Astrocyte (in vitro differentiated cells and primary cell): ENCODE data around the gene UGCG. TPM values are rescaled to one million over a fixed set of nuclear protein-coding genes. Genes with fewer than 3 reads are reported as not detected.

Source experiments
- DNase-seq: peaks from one replicate; pipeline ENCODE4 v3.0.0-alpha.2; 2010; ENCODE audit warnings: low read depth
- FAIRE-seq: peaks from 2 replicates; lab custom pipeline; 2011; peaks lifted over from hg19 to GRCh38; lab: Jason Lieb, UNC
- H2AFZ ChIP-seq: 2 replicates; pipeline ENCODE4 v1.6.0; 2012; ENCODE audit warnings: low read depth, low read length, inconsistent platforms
- H3K27ac ChIP-seq: 2 replicates; pipeline ENCODE4 v1.5.1; 2011; ENCODE audit warnings: low read depth, low read length, inconsistent platforms
- H3K27me3 ChIP-seq: 2 replicates; pipeline ENCODE4 v1.6.0; 2011; ENCODE audit warnings: low read length, inconsistent platforms; ENCODE audit not compliant: insufficient read depth
- H3K36me3 ChIP-seq: 2 replicates; pipeline ENCODE4 v1.5.1; 2011; ENCODE audit warnings: low read length, inconsistent platforms; ENCODE audit not compliant: insufficient read depth
- H3K4me1 ChIP-seq: 2 replicates; pipeline ENCODE4 v1.5.1; 2011; ENCODE audit warnings: low read length, inconsistent platforms; ENCODE audit not compliant: insufficient read depth
- H3K4me2 ChIP-seq: 2 replicates; pipeline ENCODE4 v1.6.0; 2012; ENCODE audit warnings: low read length, inconsistent platforms
- H3K4me3 ChIP-seq: 2 replicates; pipeline ENCODE4 v1.5.1; 2011; ENCODE audit warnings: low read depth, mild to moderate bottlenecking, low read length, inconsistent platforms; ENCODE audit not compliant: insufficient read depth
- H3K79me2 ChIP-seq: 2 replicates; pipeline ENCODE4 v1.6.0; 2012; ENCODE audit warnings: mild to moderate bottlenecking, low read length, inconsistent platforms; ENCODE audit not compliant: insufficient read depth
- H3K9ac ChIP-seq: 2 replicates; pipeline ENCODE4 v1.6.0; 2012; ENCODE audit warnings: mild to moderate bottlenecking, low read length, inconsistent platforms
- H3K9me3 ChIP-seq: 2 replicates; pipeline ENCODE4 v1.5.1; 2012; ENCODE audit warnings: low read depth, mild to moderate bottlenecking, low read length, inconsistent platforms; ENCODE audit not compliant: insufficient read depth
- H4K20me1 ChIP-seq: 2 replicates; pipeline ENCODE4 v1.6.0; 2012; ENCODE audit warnings: low read length, inconsistent platforms; ENCODE audit not compliant: insufficient read depth
- H3K27ac Mint-ChIP-seq: one replicate; pipeline ENCODE4 v1.8.0; 2021; ENCODE audit warnings: mild to moderate bottlenecking, mixed read lengths; ENCODE audit not compliant: unreplicated experiment
- H3K27me3 Mint-ChIP-seq: one replicate; pipeline ENCODE4 v1.8.0; 2021; ENCODE audit warnings: low read depth, mixed read lengths; ENCODE audit not compliant: unreplicated experiment
- H3K36me3 Mint-ChIP-seq: one replicate; pipeline ENCODE4 v1.8.0; 2021; ENCODE audit warnings: low read depth, mixed read lengths; ENCODE audit not compliant: unreplicated experiment
- H3K4me1 Mint-ChIP-seq: one replicate; pipeline ENCODE4 v1.8.0; 2021; ENCODE audit warnings: low read depth, mixed read lengths; ENCODE audit not compliant: unreplicated experiment
- H3K4me3 Mint-ChIP-seq: one replicate; pipeline ENCODE4 v1.8.0; 2021; ENCODE audit warnings: mild to moderate bottlenecking, moderate library complexity, mixed read lengths; ENCODE audit not compliant: unreplicated experiment
- H3K9me3 Mint-ChIP-seq: one replicate; pipeline ENCODE4 v1.8.0; 2021; ENCODE audit warnings: mild to moderate bottlenecking, mixed read lengths; ENCODE audit not compliant: unreplicated experiment
- CTCF ChIP-seq: IDR thresholded peaks from 2 replicates; pipeline ENCODE4 v1.5.1; 2011; ENCODE audit warnings: low read depth, mild to moderate bottlenecking, inconsistent platforms, low read length, moderate library complexity; ENCODE audit not compliant: insufficient read depth
- EZH2 ChIP-seq: IDR thresholded peaks from 2 replicates; pipeline ENCODE4 v1.6.1; 2012; ENCODE audit warnings: mild to moderate bottlenecking, low read length, inconsistent platforms; ENCODE audit not compliant: insufficient read depth
- total RNA-seq: library from RNA; stranded (reverse); gene quantifications from 2 replicates; pipeline ENCODE4 v1.2.1, GENCODE V29; 2021

The UGCG gene
- total RNA-seq, 1 donor from 2014 or later: 166 TPM

GRCh38 chr9:111928359-111928720 is 31.7 kb downstream of the UGCG start:
- Histone ChIP-seq H3K4me3 (no peak overlapping the region), H3K9ac (no peak overlapping the region), H3K27me3 (no peaks in the 10 kb centered on the region), H3K4me1 (peaks cover 15% of the 10 kb centered on the region), H3K36me3 (peaks cover 41% of the 10 kb centered on the region), H3K27ac (peak overlapping the region; percentile 21), H3K4me2 (no peak overlapping the region), H4K20me1 (no peaks in the 10 kb centered on the region), H2AFZ (no peak overlapping the region), H3K79me2 (peaks cover 33% of the 10 kb centered on the region), H3K9me3 (no peaks in the 10 kb centered on the region)
- peak; percentile 64 for FAIRE-seq
- Mint-ChIP-seq H3K27me3 (no peaks in the 10 kb centered on the region), H3K4me3 (no peak overlapping the region), H3K9me3 (no peaks in the 10 kb centered on the region), H3K27ac (peak overlapping the region; percentile 77), H3K36me3 (peaks cover 21% of the 10 kb centered on the region), H3K4me1 (peaks cover 37% of the 10 kb centered on the region)
- peak; percentile 73 for DNase-seq
- TF ChIP-seq EZH2: no peak
- no peak for TF ChIP-seq CTCF

- Histone ChIP-seq H3K4me3 (no peak overlapping the region), H3K36me3 (peaks cover 42% of the 10 kb centered on the region), H3K27ac (no peak overlapping the region), H2AFZ (no peak overlapping the region), H3K9ac (no peak overlapping the region), H4K20me1 (no peaks in the 10 kb centered on the region), H3K27me3 (no peaks in the 10 kb centered on the region), H3K4me1 (peaks cover 9% of the 10 kb centered on the region), H3K79me2 (no peaks in the 10 kb centered on the region), H3K4me2 (no peak overlapping the region), H3K9me3 (no peaks in the 10 kb centered on the region)
- FAIRE-seq (no peak), DNase-seq (no peak)
- H3K4me3 Mint-ChIP-seq: no peak overlapping the region
- peaks cover 34% of the 10 kb centered on the region for H3K36me3 Mint-ChIP-seq
- peak overlapping the region; percentile 31 for H3K27ac Mint-ChIP-seq
- H3K9me3 Mint-ChIP-seq: no peaks in the 10 kb centered on the region
- H3K4me1 Mint-ChIP-seq: peaks cover 42% of the 10 kb centered on the region
- no peaks in the 10 kb centered on the region for H3K27me3 Mint-ChIP-seq
- TF ChIP-seq CTCF (no peak), EZH2 (no peak)
These were observed 38.1 kb downstream of the UGCG start for GRCh38 chr9:111934747-111935146.

DNA sequence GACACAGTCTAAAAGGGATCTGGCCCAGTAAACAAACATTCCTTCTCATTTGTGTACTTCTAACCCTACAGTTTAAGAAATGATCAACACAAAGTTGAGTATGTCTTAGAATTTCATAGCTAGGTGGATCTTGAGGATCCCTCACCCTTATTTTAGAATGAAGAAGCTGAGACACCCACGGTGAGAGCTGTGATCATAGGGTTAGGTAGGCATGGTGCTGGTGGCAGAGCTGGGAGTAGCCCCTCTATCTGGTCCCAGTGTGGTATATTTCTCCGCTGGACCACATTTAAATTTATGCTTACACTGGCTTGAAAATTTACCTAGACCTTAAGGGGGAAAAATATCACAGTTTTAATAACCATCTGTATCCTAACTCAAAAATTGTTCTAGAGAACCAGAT is 39.8 kb downstream of the UGCG start:
- no peak overlapping the region for H3K4me2 ChIP-seq
- H3K9ac ChIP-seq: no peak overlapping the region
- no peak for TF ChIP-seq EZH2
- no peak for TF ChIP-seq CTCF
- FAIRE-seq: no peak
- no peaks in the 10 kb centered on the region for H3K9me3 ChIP-seq
- no peak overlapping the region for H3K4me3 ChIP-seq
- H4K20me1 ChIP-seq: no peaks in the 10 kb centered on the region
- no peak for DNase-seq
- no peaks in the 10 kb centered on the region for H3K79me2 ChIP-seq
- peak overlapping the region; percentile 21 for H3K27ac Mint-ChIP-seq
- peaks cover 32% of the 10 kb centered on the region for H3K36me3 ChIP-seq
- peaks cover 30% of the 10 kb centered on the region for H3K36me3 Mint-ChIP-seq
- H3K4me1 Mint-ChIP-seq: peaks cover 52% of the 10 kb centered on the region
- peaks cover 9% of the 10 kb centered on the region for H3K4me1 ChIP-seq
- no peak overlapping the region for H2AFZ ChIP-seq
- no peaks in the 10 kb centered on the region for H3K27me3 Mint-ChIP-seq
- no peaks in the 10 kb centered on the region for H3K27me3 ChIP-seq
- H3K27ac ChIP-seq: no peak overlapping the region
- H3K9me3 Mint-ChIP-seq: no peaks in the 10 kb centered on the region
- H3K4me3 Mint-ChIP-seq: no peak overlapping the region
